ENCODE data around the gene ROBO1.

The ROBO1 gene

DNA sequence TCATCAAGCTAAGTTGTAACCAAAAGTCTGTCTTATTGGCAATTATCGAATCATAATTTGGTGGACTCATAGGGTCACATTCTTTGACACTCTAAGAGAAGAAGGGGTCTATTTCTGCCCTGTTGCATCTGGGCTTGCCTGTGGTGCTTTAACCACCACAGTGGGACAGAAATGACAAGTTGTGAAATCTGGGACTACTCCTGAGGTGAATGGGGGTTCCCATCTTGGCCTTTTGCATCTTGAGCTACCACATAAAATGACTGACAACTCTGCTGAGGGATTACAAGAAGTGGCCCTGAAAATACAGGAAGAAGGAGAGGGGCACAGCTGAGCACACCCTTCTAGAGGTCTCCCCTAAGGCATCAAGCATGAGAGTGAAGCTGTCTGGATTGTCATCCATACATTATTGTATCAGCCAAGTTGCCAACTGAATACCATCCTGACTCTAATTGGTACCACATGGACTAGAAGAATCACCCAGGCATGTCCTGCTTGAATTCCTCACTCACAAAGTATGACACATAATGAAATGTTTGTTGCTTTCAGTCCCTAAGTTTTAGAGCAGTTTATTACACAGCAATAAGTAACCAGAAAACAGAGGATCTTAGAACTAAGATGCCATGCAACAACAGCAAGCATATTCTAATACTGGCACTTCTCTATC, 306.5 kb downstream of the ROBO1 start:
- DNase-seq (no peak), ATAC-seq (no peak)

DNA sequence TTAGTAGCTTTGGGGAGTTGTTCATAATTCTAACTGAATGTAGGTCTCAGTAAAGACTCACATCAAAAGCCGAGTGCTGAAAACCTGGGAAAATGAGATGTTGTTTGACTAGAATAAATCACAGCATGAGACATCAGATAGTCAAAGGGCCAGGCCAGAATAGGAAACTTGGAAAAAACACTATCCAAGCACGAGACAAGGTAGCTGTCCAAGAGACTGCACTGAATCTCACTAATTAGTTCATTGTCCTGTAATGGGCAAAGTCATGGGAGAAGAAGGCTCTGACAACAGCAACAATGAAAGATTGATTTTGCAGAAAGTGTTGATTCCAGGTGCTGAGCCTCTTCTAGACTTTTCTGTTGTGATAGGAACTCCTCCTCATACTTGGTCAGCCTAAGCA, 314.2 kb downstream of the ROBO1 start:
- ATAC-seq (no peak), DNase-seq (no peak)

DNA sequence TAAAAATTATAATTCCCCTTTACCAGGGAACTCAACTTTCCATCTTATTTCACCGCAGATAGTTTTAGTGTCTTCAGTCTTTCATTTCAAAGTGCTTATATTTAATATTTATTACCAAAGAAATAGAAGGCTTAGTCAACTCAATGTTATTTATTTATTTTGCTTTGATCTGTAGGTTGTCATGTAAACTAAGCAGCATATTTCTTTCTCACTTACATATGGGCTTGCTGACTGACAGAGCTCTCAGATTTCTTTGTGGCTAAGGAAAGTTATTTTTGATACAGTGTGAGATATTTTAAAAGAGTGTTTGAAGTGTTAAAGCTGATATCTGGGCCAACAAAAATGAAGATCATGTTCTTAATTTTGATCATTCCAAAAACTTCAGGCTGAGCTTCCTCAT, 331.4 kb downstream of the ROBO1 start:
- DNase-seq (no peak), ATAC-seq (no peak)

DNA sequence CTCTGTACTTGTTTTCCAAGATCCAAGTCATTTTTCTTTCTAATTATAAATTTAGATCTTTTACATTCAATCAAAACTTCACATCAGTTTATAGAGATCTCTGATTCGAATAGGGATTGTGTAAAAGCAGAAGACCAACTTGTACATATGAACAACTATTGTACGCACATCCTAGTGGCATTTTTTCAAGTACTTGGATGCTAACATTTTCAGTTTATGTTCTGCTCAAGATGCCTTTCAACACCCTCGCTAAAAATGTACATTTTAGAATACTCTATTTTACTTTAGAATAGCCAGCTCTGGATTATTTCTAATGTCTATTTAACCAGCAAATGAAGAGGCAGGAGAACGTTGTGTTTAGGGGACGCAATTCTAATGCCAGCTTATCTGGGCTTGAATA, 340.7 kb downstream of the ROBO1 start:
- ATAC-seq (no peak), DNase-seq (no peak)

DNA sequence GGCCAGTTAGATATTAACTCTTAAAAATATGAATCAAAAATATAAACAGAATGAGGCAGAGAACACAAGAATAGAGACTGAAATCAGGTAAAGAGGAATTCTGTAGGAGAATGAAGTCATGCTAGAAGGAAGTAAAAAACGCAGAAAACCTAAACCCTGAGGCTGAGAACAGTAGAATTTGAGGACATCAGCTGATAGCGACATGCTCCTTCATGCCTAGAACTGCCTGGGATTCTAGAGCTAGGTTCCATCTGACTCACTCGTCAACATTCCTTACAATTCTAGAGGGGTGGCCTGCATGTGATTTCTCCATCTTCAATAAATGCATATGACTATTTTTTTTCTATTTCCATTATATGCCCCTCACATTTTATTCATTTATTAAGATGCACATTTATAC, 343.0 kb downstream of the ROBO1 start:
- no peak for DNase-seq
- no peak for ATAC-seq

DNA sequence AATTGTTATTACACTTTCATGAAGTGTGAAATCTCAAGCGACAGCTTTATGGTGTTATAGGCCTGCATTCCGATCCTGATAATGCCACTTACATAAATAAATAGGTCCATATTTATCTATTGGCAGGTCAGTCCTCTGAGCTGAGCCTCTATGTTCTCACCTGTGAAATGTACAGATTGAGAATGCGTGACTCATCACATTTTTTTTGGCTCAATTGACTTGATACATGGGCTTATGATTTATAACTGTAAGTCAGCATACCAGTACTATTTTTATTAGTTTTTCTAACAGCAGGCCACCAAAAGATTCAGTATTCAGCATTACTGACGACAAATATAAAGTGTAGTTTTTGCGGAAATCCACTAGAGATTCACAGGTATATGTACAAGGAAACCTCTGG, 344.4 kb downstream of the ROBO1 start:
- DNase-seq (no peak), ATAC-seq (no peak)

DNA sequence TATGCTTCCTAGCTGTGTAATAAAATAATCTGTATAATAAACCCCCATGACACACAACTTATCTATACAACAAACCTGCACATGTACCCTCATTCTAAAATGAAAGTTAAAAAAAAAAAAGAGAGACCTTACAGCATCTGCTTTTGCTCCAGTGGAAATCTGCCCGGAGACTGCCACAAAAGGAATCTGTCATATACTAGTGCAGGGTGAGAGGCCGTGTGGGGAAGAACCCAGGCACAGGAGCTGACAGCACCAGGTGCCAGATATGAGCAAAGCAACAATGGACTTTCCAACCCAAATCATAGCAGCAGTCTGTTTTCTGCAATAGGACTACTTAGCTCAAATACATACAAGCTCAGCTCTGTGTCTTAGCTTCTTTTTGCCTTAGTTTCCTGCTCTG, 346.5 kb downstream of the ROBO1 start:
- ATAC-seq (no peak), DNase-seq (no peak)

DNA sequence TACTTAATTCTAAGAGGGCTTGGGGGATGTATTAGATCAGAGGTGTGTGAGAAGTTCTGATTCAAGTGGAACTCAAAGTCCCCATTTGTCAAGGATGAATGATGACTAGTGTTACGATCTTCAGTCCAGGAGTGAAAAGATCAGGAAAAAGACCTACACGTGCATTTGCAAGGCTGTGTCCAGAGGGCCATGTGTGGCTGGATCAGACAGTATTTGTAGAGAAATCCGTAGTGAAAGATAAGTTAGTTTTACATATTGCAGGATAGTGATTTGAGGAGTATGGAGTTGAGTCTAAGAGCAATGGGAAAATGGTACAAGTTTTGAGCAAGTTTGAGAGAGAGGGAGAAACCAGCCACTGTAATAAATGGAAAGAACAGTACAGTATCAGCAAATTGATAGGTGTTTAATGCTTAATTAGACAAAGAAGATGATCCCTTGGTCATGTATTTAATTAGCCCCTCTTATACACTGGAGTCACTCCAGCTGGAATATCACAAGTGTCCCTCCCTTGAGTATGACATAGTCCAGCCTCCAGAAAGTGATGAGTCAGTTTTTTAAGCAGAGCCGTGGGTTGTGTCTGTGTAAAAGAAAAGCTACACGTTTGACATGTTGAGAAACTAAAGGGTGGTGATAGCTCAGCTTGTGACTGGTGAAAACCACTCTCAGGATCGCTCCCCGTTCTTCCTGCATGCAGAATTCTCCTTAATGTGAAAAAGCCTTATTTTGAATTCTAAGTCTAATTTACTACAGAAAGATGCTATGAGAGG, 348.8 kb downstream of the ROBO1 start:
- ATAC-seq (no peak), DNase-seq (no peak)

DNA sequence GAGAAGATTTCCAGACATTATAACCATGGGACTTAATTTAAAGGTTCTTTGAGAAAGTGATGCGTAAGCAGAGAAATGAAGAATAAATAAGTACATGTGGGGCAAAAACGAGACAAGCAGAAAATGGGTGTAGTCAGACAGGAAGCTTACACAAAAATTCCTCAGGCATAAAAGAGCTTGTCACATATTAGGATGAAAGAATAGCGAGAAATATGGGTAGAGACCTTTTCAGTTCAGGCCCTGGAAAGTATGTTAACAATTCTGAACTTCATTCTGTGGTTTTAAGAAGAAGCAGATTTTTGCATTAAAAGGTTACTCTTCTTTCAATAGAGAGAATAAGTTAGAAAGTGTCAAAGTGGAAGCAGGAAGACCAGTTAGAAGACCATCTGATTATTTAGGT, 352.4 kb downstream of the ROBO1 start:
- no peak for ATAC-seq
- DNase-seq = no peak

DNA sequence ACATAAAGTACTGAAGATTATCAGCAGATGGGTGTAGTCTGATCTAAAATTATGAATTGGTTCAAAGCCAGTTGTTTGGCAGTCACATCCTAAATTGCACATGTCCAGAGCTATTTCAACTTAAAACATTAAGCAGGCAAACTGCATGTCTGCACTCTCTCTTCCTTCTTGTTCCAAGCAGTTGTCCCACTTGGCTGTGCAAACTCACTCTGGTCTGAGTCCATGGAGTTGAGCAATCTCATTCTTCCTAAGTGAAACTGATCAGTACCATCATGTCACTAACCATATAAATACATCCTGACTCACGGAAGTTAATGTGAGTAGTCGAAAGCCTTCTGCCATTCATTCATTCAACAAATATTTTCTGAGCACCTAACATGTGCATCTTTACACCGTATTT, 353.0 kb downstream of the ROBO1 start:
- no peak for ATAC-seq
- DNase-seq = no peak

DNA sequence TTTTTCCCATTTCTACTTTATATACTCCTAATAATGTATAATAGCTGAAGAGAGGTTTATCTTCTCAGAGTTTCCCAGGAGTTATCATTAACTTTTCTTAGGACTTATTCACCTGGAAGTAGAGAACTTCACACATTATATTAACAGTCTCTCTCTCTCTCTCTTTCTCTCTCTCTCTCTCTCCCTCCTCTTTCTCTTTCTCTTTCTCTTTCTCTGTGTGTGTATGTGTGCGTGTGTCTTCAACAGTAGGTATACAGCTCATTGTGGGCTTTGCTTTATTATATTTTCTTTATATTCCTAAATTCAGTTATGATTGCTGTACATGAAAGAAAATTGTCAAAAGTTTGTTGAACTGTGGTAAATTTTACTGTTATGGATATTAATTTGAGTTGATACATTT, 353.8 kb downstream of the ROBO1 start:
- ATAC-seq (no peak), DNase-seq (no peak)

DNA sequence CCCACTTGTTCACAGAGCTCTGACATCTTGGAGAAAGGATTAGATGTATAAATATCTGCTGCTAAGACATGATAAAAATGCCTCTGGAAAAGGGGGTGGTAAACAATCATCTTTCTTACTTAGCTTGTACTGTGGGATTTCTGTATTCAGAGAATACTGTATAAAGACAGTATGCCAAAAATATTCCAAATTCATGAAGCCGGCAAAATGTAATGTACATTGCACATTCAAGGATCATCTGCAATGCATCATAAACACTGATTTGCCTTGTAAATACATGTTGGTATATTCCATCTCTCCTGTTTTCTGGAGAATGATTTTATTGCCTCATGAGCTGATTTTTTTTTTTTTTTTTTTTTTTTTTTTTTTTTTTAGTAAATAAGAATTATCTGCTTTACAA, 355.3 kb downstream of the ROBO1 start:
- DNase-seq = no peak
- no peak for ATAC-seq

DNA sequence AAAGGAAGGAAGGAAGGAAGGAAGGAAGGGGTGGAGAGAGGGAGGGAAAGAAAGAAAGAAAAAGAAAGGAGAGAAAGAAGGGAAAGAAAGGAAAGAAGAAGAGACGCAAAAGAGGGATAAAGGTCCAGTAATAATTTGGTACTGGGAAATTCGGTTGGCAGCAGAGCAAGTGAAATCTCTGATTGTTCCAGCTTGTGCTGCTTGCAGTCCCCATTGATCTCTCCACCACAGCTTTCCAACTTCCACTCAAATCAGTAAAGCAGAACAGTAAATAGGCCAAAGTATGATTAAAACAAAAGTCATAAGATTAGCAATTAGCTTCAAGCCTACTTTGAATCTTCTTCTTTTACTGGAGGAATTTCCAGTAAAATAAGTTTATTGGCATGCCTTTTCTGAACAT, 357.2 kb downstream of the ROBO1 start:
- DNase-seq (no peak), ATAC-seq (no peak)

DNA sequence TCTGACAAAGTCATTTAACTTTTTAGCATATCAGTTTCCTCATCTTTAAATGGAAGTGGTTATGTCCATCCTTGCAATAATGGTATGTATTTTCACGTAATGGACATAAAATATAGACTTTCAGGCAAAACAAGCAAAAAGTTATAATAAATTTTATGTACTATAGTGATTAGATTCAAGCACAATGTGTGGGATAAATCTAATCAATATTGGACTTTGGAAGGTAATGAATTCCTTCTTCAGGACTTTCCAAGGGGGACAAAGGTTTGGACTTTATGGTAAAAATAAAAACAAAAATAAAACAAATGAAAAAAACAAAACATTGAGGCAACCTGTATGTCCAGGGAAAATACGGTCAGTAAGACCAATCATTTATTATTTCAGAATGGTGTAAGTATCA, 357.7 kb downstream of the ROBO1 start:
- DNase-seq = no peak

DNA sequence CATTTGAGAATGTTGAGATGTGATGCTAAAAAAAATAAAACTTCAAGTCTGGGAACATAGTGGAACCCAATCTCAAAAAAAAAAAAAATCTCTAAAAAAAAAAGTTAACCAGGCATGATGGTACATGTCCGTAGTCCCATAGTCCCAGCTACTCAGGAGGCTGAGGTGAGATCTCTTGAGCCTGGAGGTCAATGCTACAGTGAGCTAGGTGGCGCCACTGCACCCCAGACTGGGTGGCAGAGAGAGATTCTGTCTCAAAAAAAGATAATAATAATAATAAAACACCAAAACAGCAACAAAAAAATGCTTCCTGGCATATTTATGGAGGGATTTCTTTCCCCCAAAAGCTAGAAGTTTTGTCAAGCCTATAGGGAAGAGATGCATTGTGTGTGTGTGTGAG, 361.6 kb downstream of the ROBO1 start:
- no peak for ATAC-seq

More for the DNA sequence above, 357.7 kb downstream of the ROBO1 start:
- no peak for ATAC-seq

DNA sequence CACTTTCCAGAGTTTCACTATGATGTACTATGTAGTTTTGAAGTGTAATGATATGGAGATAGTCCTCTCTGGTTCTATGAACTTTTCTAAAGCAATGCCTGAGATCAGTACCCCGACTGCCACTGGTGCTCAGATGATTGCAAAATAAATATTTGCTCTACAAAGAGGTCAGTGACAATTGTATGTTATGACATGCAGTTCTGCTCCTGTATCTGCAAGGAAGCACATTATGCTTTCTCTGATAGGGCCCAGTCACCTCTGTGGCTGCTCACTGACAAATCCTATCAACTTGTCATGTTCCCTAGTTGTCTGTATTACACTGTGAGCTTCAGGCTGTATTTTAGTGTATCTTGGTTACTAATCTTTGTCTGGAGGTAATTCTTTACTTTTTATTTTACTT, 362.6 kb downstream of the ROBO1 start:
- no peak for DNase-seq
- no peak for ATAC-seq

More for the DNA sequence above, 361.6 kb downstream of the ROBO1 start:
- no peak for DNase-seq

DNA sequence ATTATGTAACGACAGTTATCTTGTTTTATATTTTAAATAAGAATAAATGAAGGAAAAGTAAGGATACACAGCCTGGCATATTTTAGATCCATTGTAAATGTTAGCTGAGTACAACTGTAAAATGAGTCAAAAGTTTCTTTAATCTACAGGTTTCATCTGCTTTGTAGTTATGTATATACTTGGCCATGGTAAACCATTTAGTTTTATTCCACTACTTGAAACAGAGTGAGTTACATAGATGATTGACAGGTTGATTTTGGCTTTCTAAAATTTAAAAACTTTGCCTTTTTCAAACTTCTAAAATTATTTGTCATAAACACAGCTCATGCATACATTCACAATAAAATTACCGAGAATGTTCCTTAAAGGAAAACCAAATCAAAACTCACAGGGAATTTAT, 371.2 kb downstream of the ROBO1 start:
- ATAC-seq (no peak), DNase-seq (no peak)

DNA sequence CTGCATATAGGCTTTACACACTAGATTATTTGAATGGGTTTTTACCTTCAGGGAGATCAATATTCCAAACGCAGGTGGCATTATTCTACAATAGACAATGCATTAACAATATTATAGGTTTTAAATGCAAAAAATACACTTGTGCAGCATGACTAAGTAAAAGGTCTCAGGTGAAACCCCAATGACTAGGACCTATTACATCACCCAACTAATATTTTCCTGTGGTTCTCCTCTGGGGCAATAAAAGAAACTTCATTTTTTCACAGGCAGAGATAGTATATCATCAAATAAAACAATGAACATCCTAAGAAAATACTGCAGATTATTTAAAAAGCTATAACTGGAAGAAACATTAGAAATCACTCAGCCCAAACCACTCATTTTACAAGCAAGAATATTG, 375.3 kb downstream of the ROBO1 start:
- ATAC-seq (no peak), DNase-seq (no peak)

DNA sequence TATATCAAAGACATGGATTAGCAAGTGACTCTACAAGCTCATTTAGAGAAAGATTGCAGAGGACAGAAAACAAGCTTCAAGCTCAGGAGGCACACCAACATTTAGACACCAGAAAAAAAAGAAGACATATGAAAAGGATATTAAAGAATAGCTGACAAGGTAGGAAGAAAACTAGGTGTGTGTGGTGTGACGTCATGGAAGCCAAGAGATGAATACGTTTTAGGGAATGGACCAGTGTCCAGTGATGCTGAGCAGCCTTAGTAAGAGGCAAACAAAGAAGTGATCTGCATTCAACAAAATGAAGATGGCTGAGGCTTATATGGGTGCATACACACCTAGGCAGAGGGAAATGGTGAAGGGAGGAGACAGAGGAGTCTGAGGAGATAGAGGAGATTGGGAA, 377.4 kb downstream of the ROBO1 start:
- no peak for ATAC-seq
- no peak for DNase-seq

DNA sequence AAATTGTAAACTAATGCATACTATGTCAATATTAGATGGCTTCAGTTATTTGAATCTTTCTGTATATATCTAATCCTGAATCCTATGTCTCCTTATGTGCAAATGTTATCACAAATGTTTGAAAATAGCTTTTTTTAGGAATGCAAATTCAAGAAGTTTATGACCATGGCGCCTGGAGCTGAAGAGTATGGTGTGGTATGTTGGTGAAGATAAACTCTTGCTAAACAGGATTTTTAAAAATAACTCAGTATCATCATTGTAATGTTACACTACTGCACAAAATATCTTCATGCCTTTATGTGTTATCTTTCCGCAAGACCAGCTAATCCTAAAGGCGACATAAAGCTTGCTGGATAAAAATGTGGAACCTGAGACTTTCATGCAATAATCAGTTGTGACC, 382.6 kb downstream of the ROBO1 start:
- ATAC-seq (no peak), DNase-seq (no peak)

DNA sequence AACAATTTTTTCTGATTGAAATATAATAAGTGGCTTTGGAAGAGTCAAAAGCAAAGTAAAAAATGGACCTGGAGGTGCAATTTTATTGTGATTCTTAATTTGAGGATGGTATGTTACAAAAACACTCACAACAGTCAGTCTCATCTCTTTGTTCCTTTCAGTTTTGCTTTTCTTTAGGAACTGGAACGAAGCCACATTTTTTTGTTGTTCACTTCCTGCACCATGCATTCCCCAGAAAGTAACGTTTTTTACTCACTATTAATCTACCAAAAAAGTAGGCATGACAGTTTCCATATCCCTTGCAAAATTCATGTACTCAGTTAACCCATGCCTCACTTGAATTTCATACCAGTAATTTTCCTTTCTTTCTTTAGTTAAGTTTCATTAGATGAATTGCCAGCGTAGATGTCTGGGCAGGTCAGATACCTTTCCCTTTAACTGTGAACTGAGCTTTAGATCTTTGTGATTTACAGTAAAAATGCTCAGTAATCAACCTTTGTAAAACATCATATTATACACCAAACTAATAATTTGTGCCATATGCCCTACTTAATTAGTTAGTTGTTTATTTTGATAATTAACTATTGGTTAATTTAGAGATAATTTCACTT, 384.3 kb downstream of the ROBO1 start:
- no peak for ATAC-seq
- no peak for DNase-seq

DNA sequence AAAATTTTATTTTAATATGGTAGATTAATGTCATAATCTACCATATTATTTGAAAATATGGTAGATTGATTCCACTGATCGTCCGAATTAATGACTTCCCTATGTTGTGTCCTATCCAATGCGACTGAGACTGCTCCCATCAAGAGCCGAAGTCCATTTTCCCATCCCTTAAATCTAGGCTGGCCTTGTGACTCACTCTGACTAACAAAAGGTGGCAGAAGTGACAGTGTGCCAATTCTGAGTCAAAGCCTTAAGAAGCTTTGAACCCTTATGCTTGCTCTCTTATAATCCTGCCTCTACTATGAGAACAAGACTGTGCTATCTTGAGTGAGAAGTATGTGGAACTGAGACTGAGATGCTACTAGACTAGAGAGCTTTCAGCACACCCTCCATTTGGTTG, 387.2 kb downstream of the ROBO1 start:
- no peak for DNase-seq
- no peak for ATAC-seq

DNA sequence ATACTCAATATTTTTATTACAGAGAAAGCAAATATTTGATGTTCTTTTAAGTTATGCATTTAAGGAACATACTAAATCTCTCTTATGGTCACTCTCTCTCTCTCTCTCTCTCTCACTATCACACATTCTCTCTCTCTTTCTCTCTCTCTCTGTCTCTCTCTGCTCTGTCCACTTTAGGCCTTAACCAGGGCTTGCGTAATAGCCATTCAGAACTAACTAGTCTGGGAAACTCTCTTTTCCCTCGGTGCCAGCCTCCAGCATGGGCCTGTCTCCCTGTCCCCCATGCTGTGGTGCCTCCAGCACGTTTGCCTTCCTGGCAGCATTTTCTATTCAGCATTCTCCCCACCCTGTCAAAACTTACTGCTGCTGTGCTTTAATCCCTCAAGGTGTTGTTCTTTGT, 389.7 kb downstream of the ROBO1 start:
- ATAC-seq (no peak), DNase-seq (no peak)

DNA sequence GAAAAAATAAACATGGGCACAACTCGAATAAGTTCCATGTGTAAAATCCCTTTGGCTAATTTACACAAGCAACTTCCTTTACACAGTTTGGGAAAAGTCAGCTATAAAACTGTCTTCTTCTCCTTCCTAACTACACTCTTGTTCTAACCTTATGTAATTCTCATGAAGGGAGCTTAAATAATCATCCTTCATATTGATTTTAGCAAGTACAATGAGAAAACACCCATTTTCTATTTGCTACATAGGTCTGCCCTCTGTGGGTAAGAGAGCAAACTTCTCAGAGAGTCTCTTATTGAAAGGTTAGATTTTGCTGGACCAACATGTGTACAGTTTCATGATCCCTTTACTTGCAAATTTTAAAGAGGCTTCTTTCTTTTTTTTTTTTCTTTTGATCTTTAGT, 398.5 kb downstream of the ROBO1 start:
- ATAC-seq = no peak
- DNase-seq = no peak

Measured in stimulated activated naive CD8-positive, alpha-beta T cell treated with anti-CD3 and anti-CD28 coated beads, Interleukin-15, Interleukin-2, amounts not matched to agents 100 U/mL and 50 U/mL, for 24 hours (primary cell).